HG02943 (cell line): ENCODE results near the gene PNMA1.

Source experiments
- ATAC-seq: cut with Tn5 transposase; IDR thresholded peaks from one replicate; pipeline ENCODE4 v1.9.1; 2021; ENCODE audit warnings: mild to moderate bottlenecking, low read depth, moderate library complexity; ENCODE audit not compliant: unreplicated experiment

PNMA1 gene

GRCh38 chr14:73751157-73751691 lies 37.0 kb upstream of the PNMA1 start:
- no peak for ATAC-seq

- ATAC-seq, result no peak
Measured at GRCh38 chr14:73750531-73750901, 36.3 kb upstream of the PNMA1 start.

DNA sequence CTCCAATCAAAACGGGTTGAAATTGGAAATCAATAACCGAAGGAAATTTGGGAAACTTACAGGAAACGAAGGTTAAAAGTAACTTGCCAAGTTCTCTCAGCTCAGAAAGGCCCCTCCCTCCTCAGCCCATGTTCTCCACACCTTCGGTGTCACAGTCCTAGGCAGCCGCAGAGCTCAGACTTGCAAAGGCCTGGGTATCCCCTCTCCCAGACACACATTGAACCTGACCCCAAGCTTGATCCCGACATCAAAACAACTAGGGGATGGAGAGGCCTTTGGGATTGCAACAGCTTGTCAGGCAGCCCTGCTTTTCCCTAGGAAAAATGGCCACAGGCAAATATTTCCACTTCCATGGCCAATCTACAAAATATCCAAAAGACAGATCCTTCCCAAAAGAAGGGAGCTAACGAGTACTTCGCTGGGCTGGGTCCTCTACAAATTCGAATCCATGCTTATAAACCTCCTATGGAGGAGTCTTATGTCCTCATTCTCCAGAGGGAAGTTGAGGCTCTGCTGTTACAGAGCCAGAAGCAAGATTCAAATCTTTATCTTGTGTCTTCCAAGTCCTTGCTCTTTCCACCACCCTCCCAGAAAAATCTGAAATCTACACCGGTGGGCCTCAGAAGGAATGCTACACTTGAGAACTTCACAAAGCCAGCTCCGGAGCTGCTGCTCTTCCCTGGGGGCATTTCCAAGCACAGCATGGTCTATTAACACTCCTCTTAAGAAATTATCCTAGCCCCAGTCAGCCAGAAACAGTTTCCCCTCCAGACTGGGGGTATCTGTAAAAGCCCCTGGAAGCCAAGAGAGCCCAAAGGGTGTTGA lies 35.7 kb upstream of the PNMA1 start:
- ATAC-seq, result no peak

DNA sequence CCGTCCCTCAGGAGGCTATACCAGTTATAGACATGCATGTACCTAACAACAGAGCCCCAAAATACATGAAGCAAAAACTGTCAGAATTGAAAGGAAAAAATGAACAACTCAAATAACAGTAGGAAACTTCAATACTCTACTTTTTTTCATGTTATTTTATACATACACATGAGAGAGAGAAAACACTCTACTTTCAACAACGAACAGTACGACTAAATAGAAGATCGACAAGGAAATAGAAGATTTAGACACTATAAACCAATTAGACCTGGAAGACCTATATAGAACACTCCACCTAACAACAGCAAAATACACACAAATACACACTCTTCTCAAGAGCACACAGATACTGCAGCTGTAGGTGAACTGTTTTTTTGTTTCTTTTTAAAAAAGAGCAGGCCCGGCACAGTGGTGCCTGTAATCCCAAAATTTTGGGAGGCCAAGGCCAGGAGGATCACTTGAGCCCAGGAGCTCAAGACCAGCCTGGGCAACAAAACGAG lies 34.7 kb upstream of the PNMA1 start:
- ATAC-seq, result no peak

DNA sequence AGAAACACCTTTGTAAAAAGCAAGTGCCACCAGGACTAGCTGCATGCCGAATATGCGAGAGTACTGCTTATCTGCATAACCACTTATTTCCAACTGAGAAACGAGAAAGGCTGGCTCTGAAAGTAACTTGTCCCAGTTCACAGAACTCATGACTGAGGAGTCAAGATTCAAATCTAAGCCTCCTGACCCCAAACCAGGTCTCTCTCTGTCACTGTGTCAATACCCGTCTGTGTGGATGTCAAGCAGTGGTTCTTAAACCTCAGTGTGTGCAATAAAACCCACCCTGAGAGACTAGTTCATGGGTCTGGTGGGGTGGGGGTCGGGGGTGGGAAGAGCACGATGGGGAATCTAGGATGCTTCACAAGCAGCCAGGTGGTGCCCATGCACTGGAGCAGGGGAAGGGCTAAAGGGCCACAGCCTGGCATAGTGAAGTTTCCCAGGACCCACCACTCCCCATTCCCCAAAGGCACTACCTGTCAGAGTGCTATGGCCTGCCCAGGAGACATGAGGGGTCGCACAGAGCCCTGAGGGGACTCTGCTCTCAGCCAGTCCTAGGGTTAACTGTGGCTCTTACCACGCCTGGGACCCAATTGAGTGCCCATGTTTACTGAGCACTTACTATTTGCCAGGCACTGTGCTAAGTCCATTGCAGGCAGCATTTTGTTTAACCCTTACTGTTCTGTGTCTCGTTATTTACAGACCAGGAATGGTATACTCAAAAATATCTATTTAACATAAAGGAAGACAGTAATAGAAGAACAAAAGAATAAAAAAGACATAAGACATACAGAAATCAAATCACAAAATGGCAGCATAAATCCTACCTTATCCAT lies 33.4 kb upstream of the PNMA1 start:
- ATAC-seq, result no peak

DNA sequence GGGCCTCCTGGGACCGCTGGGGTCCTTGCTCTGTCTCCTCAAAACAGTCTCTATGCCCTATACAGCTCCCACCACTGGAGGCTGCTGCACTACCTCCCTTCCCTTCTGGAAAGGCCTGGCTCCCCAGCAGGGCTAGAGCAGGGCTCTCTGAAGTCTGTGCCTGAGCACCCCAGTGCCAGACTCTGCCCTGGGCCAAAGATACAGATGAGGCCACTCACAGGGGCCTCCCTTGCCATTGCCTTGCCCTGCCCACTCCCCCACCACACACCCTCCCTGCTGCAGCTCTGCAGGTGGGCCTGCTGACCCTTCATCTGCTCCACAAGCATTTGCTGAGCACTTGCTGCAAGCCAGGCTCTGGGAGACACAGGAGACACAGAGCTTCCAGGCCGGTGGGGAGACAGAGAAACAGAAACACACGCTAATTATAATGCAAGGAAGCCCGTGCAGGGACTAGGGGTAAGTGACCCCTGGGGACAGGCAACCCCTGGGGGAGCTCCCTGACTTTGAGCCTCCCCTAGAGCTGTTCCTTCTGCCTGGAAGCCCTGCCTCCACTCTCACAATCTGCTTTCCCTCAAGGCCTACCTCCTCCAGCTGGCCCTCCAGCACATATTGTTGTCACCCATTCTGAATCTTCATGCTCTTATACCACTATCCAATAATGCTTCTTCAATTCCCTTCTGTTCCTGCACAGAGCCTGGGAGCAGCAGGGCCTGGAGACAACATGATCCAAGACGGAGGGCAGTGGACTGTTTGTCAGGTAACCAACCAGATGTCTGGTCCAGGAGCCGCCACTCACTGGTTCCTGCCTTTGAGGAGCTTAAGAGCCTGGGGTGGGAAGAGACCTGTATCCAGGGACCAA lies 32.6 kb upstream of the PNMA1 start:
- no peak for ATAC-seq

DNA sequence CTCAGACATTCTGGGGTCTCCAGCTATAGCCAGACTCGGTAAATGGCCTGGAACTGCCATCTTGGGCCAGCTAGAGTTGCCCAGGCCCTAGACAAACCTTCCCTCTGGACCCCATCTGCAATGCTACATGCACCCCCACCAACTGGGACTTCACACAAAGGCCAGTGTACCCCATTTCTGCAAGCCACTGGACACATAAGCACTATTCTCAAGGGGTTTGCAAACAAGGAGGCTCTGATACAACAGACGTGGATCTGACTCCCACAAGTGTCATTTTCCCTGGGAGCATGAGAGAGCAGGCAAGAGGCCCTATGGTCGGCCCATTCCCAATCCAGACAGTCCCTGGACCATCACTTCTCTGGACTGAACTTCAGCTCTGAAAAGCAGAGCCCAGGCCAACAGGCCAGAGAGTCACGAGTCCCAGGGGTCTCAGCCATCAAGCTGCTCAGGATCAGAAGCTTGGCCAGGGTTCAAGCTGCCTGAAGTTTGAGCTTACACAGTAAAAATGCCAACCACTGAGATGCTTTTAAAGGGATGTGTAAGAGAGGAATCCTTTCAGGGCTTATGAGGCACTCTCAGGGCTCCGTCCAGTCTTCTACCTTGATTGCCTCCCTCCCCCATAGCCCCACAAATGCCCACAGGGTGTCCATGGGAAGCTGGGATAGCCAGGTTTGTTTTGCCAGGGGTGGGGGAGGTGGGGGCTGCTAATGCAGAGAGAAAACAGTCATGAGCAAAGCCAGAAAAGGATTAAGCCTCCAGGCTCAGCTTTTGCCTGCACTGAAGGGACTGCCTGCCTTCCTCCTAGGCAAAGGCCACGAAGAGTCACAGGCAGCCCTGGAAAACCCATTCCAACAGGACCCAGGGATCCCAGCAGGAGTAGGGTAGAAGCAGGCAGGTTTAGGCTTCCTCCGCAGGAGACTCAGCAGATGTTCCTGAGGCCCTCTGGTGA lies 31.7 kb upstream of the PNMA1 start:
- no peak for ATAC-seq

- no peak for ATAC-seq
Measured at GRCh38 chr14:73744874-73745529, 30.8 kb upstream of the PNMA1 start.

DNA sequence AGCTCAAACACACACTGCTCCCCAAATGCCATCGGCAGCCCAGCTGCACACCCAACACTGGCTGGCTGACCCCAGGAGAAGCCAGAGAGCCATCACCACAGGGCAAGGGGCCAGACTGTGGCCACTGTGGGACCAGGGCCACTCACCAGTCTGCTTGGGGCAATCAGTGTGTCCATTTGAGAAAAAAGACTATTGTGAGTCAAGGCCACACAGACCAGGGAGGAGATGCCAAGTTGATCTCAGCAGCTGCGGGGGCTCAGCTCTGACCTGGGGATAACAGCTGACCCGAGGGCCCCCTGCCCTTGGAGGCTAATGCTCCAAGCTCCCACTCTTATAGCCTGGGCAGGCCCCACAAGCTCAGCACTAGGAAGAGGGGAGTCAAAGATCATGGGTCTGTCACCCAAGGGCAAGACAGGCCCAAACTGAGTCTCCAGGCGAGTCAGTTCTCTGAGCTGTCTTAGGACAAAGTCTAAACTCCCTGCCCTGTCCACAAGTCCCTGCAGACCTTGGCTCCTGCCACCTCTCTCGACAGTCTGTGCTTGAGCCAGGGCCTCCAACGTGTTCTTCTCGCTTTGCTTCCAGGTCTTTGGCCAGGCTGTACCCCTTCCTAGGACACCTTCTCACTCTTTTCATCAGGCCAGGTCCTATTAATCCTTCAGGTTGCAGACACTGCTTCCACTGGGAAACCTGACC lies 30.1 kb upstream of the PNMA1 start:
- ATAC-seq, result no peak

DNA sequence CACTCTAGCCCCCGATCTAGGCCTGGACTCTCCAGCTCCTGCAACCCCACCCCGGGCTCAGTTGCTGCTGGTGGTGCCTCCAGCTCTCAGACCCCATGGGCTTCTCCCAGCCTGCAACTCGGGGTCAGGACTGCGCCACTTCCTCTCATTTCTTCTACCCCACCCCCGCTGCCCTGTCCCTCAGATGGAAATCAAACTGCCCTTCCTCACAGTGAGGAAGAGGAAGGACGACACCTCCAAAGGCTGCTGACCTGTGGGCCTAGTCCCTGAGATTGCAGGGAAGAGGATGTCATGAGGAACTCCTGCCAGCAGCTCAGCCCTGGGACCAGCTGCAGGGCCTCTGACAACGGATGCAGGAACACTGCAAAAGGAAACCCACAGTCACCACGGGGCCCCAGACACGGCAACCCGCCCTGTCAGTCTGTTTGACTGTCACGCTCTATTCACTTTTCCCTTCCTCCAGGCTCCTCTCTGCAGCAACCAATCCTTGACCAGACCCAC lies 29.3 kb upstream of the PNMA1 start:
- no peak for ATAC-seq

DNA sequence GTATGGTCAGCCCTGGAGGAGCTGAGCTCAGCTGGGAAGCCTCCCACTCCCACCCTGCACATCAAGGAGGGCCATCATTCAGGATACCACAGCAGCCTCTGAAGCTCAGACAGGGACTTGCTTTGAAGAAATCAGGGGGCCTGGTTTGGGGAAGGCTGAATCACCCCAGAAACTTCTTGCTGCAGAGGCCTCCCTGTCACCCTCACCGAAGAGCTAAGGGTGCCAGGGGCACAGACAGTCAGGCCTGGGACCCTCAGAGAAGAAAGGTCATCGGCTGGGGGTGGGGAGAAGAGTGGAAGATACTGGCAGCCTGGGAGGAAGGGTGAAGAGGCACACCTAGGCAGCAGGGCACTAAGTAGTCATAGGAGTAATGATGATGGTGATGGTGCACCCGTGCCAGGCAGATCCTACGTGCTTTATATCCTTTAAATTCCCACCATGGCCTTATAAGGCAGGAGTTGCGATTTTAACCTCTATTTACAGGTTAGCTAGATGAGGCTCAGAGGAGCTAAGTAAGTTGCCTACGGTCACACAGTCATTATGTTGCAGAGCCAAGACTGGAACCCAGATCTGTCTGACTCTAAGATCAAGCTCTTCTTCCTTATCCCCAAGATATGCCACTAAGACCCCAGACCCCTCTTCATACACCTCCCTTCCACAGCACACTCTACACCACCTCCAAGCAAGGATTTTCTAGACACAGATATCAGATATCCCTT lies 28.5 kb upstream of the PNMA1 start:
- ATAC-seq, result no peak

DNA sequence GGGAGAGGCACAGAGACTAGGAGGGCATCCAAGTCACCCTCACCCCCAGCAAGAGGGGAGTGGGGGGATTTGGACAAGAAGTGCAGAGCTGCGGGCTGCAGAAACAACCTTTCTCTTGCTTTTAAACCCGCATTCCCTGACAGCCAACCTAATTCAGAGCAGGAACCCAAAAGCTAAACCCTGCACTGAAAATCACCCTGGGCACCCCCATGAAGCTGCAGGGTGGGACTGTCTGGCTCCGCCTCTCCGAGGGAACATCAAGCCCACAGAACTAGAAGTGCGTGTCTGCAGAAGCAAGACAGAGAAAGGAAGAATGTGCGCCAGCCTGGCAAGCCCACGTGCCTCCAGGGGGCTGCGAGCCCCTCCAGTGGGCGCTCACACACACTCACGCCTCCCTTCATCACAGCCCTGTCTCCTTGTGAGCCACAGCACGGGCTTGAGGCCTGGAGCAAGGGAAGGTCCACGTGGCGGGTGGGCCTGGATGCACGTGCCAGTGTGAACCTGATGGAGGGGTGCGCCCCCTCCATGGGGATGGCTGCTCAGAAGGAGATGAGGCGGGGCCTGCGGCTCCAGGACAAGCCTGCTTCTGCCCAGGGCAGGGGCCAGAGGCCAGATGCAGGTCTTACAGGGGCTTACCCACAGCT lies 27.8 kb upstream of the PNMA1 start:
- ATAC-seq, result no peak

DNA sequence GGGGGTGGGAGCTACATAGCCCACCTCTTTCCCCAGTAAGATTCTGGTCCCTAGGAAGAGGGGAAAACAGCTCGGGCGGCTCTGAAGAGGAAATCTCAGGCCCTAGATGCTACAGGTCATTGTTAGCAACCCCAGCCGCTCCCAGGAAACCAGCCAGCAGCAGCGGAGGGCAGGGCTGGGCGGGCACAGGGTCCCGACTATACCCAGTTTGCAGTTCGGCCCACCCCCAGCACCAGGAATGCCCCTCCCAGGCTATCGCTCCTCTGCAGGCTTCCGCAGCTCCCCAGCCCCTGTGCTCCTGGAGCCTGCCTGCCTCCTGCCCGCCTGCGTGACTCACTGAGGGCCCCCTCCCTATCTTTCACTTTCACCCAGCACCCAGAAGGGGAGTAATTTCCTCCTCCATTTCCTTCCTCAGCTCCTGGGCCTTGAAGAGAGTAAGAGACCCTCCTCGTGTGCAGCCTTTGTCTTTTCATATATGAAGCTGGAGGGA lies 27.2 kb upstream of the PNMA1 start:
- ATAC-seq, result no peak

DNA sequence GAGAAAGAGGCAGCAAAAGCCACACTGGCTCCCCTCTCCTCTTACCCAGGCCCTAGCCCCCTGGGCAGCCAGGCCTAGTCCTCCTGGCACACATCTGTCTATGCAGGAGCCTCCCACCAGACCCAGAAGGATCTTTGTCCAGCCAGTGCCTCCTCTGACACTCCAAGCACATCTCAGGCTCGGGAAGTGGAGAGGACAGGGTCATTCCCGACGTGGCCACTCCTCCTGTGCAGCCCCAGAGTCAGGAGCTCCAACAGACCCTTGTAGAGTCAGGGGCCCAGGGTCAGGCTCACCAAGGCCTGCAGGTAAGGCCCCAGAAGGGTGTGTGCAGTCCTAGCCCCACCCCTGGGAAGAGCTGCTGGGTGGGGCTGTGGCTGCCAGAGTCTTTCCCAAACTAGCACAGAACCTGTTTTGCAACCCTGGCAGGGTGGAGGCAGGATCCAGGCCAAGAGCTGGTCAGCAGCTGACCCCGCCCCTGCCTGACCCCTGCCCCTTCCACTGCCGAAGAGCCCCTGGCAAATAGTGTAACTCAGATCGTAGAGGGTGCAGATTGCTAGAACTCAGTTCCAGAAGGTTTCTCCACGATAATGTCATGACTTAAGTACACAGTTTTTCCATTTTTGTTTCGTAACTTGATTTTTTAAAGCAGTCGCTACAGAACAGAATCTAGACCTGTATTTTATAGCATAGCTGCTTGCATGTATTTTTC lies 26.6 kb upstream of the PNMA1 start:
- ATAC-seq, result no peak

DNA sequence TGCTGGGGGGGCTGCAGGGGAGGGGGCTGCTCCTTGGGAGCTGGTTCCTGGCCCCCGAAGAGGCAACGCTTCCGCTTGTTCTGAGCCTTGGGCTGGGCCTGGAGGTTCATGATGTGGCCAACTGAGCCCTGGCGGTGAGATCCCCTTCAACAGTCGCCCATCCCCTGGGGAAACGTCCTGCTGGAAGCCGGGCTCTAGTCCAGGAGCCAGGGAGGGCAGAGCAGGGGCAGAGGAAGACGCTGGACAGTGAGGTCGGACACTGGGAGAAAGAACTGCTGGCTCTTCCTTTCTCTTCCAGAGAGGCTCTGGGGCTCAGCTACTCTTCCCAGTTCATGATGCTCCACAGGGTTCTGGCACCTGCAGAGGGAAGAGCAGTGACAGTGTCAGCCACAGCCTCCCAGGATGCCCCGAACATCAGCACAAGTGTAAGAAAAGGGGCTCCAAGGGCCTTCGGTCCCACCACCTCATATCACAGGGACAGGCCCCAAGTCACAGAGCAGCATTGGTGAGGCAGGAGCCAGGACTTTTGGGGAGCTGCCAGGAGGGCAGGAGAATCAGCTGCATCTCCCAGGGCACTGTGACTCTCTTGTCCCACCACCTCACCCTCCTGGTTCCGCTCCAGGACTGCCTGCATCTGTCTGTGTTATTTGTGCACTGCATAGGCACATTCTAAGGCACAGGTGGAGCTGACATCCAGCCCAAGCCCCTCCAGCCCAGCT lies 25.9 kb upstream of the PNMA1 start:
- no peak for ATAC-seq
